Peyer's patch (tissue), 4 donors: Measurements from ENCODE around the gene CCDC88C.

Experiments
- CTCF ChIP-seq, 6 experiments: fragments of 450-650 bp in 4 of 6; fragments of 200-600 bp in 2 of 6; sonication (generic) in 1 of 6; IDR thresholded peaks; one replicate each; pipeline ENCODE4 v1.5.1; 2017 to 2019; ENCODE audit warnings: antibody characterized with exemption in 6 of 6, mild to moderate bottlenecking in 3 of 6, moderate library complexity in 1 of 6
- POLR2A ChIP-seq, 2 donors: fragments of 450-650 bp; IDR thresholded peaks; one replicate each; pipeline ENCODE4 v1.5.1; 2017; ENCODE audit warnings: antibody characterized with exemption in 2 of 2, mild to moderate bottlenecking in 2 of 2, moderate library complexity in 2 of 2

GRCh38 chr14:91254461-91254860 is 163.2 kb downstream of the CCDC88C start:
- TF ChIP-seq CTCF (IDR thresholded peaks at IDR 0.05) (no peak), POLR2A (IDR thresholded peaks at IDR 0.05) (no peak)
